Embryonic facial prominence (tissue), 1 donor: ENCODE results near the gene EFNA5.

ENCODE experiments used
- DNase-seq: peaks from one replicate; pipeline ENCODE4 v3.0.0-alpha.2; 2016; ENCODE audit errors: extremely low spot score

The EFNA5 gene

GRCh38 chr5:107672211-107673038 lies 1.7 kb upstream of the EFNA5 start:
- DNase-seq = peak; percentile 97

GRCh38 chr5:107671742-107672210 lies 1.0 kb upstream of the EFNA5 start:
- peak; percentile 82 for DNase-seq

- DNase-seq = no peak
Measured at GRCh38 chr5:107670087-107670931, 428 bp downstream of the EFNA5 start.

DNA sequence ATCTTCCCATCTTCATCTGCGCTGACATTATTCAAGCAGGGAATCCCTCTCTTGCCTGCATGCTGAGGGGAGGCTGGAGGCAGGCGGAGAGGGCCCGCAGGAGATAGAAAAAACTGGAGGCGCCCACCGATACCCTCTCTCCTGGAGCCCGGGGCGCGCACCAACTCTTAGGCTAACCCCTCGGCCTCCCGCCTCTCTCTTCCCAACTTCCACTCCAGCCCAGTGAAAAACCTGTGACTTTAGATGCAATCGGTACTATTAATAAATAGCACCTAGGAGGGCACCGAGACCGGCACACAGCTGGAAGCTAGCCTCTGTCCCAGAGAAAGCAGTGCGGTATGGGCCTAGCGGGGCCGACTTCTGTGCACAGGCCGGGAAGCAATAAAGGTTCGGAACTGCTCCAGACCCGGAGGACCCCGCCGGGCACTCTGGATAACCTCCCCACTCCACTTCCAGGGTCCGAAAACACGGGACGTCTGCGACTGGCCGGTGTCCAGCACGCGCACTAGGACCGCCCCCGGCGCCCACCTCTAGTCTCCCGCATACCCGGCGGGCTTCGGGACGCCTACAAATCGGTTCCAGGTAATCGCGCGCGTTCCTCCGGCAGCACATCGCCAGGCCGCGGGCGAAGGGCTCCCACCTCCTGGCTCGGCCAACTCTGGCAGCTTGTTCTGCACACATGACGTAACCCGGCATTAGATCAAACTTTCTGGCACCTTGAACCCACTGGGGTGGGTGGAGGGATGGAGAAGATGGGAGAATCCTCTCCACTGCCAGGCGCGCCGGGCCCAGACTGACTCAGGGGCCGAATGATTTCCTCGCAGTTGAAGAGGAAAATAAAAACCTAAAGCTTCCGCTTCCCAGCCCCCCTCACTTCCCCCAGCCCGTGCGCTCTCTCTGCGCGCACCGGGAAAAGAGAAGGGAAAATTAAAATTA lies 1.4 kb downstream of the EFNA5 start:
- no peak for DNase-seq

GRCh38 chr5:107668154-107669095 lies 2.3 kb downstream of the EFNA5 start:
- DNase-seq = no peak

DNA sequence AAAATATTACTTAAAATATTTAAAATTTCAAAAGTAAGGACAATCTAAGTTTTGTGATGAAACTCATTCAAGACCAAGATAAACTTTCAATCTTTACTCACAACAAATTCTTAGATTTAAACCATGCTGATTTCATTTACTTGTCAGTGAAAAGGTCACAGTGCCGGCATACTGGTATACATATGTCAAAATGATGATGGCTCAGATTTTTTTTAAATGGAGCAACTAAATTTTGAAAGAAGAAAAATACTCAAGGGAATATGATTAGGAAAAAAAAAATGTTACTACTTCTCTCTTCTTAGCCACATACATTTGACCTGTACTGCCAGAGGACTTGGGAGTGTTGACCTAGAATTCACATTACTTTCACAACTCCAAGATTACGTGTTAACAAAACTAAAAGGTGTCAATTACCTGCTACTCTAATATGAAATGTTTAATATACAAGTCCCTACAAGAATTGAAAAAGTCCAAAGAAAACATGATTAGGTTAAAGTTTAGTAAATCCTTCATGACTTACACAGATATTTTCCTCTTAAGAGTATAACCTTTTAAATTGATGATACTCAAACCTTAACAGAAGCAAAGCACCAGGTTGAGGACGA lies 4.6 kb downstream of the EFNA5 start:
- DNase-seq = no peak

DNA sequence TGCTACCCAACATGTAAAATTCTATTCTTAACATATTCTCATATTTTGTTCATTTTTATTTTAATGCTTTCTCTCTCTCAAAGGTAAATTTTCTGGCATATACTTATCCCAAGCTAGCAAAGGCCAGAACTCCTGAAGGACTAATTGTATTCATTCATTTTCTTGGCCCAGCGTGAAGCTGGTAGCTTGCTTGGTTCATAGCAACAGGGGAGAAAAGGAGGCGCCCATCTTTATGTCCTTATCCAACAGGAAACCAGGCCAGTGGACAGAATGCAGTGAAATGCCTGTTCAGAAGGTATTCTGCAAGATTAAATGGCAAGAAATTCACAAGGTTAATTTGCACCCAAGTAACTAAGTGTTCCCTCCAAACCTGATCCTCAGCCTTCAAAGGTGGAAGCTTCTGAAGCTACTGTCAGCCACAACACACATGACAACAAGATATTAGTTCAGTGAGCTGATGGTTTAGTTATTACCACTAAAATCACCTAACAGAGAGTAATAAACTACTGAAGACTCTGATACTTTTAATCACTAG lies 5.6 kb downstream of the EFNA5 start:
- DNase-seq = no peak

DNA sequence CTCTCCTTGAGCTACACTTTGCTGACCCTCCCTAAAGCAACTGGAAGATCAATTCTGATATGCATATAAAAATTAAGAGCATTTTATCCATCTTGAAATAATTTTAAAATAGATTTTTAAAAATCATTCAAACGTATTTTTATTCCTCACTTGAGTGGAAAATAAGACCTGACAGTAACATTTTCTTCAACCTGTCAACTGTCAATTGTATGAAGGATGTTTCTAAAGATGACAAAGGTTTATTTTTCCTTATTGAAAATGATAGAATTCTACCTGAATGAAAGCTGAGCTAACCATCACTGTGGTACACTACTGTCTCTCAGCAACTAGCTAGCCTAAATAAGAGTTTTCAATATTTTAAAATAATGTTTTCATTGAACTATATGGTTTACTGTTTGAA lies 7.0 kb downstream of the EFNA5 start:
- DNase-seq = no peak

GRCh38 chr5:107661650-107662044 lies 9.1 kb downstream of the EFNA5 start:
- DNase-seq = no peak

GRCh38 chr5:107661038-107661649 lies 9.6 kb downstream of the EFNA5 start:
- no peak for DNase-seq

DNA sequence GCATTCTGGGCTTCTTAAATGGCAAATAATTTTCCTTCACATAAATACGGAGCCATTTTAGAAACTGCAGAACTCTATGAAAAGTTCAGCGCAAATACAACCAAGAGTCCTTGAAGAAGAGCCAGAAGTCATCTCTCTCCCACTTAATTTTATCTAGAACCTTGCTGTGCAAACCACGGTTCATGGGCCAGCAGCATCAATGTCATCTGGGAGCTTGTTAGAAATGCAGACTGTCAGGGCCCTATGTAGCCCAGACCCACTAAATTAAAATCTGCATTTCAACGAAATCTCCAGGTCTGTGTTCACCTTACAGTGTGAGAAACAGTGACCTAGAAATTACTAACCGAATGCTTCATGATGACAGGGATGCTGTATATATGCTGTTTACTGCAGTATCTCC lies 12.2 kb downstream of the EFNA5 start:
- no peak for DNase-seq

DNA sequence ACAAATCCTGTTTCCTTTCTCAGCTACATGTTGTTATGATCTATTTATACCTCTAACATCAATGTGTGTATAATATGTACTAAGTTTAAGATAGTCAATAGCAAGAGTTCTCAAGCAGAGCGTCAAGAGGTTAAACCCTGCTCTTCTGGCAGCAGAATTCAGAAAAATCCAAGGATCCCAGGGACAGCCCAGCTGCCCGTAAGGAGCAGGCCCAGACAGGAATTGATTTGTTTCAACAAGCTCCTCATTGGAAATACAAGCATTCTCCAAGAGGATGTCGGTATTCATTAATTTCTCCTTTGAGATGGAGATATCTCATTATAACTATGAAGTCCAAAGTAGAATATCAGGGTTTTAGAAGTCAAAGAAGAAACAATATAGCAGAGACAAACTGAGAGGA lies 14.9 kb downstream of the EFNA5 start:
- no peak for DNase-seq

DNA sequence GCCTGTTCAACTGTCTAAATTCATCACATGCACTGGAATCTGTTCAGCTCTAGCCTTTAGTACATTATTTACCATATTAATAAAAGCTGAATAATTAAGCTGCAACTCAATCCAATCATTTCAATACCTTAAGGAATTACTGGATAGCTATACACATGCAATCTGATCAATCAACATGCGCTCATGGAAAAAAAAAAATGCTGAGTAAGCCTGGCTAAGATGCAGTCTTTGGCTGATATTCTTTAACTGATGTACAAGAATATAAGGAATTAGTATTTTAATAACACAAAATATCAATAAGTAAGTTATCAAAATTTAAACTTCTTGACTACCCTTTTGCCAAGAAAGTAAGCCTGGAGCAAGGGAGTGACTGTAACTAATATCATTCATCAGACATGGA lies 15.9 kb downstream of the EFNA5 start:
- no peak for DNase-seq

DNA sequence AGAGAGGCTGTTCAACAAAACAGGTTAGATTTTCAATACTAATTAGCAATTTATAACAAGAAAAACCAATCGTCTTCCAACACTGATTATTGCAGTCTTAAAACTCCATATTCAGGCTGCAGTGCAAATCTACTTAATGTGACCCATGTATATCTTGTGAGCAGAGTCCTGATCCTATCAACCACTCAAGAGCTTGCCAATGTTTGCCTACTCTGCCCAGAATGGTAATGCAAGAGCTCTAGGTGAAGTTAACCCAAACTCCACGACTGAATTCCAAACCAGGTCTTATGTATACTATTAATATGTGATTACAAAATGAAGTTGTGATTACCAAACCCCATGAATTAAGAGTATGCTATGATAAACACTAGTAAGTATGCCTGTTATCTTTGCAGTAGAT lies 17.1 kb downstream of the EFNA5 start:
- no peak for DNase-seq

DNA sequence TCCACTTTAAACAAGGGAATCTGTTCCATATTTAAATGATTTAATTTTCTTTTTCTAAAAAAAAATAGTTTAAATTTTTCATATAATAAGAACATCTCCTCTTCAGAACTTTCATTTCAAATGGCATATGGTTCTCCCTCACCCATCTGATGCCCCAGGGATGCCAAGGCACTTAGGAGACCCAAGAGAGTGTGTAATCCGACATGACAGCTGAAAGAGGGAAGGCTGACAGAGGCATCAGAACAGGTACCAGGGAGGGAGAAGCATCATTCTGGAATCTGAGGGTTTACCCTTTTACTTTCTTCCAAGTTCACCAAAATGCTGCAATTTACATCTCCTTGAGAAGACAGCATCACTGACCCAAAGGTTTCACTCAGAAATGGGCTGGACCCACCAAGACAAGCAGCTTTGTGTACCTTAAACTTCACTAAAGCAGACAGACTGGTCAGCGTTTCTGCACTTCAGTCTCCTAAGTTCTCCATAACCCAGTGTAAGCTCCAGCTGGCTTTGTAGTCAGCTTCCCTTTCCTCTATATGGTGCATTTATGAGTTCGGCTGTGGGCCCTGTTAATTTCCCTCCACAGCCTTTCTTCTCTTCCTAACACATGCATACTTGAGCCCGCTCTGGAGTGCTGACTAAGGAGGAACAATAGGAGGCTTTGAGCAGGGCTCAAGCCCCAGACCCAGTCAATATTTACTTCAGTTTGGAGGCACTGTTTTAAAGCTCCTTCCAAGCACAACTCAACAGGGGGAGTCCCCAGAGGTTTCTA lies 17.7 kb downstream of the EFNA5 start:
- no peak for DNase-seq

DNA sequence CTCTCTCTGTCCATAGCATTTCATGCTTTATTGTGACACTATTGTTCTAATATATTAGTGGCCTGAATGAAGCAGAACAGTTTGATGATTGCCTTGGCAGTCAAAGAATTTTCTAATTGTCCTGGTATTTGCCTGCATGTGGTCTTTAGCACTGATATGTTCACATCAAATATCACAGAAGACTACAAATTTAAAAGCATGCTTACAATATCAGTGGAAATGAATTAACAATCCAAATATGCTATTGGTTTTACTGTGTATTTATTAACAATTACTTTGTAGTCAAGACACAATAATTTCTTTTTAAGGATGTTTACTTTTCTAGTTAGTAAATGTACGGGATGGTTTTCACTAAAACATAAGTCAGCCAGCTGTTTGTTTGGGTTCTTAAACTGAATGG lies 18.3 kb downstream of the EFNA5 start:
- DNase-seq = no peak

DNA sequence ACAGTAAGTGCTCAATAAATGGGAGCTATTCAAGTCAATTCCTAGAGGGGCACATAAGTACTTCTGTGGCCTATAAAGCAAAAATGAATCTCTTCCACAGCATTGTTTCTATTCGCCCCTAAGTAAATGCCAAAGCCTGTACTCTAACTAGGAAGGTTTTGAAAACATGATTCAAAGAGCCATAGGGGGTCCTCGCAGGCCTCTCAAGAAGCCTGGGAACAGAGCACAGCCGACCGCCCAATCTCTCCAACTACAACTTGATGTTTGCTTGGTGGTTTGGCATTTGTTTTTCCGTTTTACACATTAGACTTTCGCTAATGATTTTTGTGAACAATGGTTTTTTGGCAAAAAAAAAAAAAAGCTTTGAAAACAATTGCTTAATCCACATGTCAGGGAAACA lies 19.4 kb downstream of the EFNA5 start:
- no peak for DNase-seq

DNA sequence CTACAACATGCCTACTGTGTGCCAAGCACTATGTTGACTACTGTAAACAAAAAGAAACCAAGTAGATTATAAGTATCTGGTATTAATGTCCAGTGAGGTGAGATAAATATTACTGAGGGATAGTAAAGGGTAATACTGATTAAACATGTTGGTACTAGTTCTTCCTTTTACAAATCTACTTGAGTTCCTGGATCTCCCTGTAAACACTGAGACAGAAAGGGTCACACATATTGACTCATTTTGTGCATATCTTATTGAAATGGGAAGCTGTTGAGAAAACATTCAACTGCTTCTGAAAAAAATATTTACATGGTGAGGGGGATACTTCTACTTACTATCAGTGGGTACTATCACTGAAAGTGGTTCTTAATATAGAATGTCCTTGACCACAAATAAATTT lies 24.3 kb downstream of the EFNA5 start:
- DNase-seq = no peak

DNA sequence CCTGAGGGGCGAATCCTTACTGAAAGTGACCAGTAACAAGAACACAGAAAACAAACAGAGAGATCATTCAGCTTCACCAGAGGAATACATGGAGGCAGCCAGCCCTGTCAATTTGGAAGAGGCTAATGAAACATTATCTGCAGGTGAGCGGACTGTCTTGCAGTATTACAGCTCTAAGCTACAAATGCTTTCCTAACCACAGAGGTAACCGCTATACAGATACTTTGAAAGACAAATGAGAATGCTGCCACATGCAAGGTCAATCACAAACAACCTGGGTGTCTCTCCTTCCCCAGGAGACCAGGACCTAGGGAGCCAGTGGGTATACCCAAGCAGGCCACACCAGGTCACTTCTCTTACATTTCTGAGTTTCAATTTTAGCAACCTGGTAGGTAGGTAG lies 30.2 kb downstream of the EFNA5 start:
- no peak for DNase-seq
